ENCODE measurements around the gene NUDT21.

- TF ChIP-seq CTCF (IDR thresholded peaks at IDR 0.05), result no peak
- TF ChIP-seq POLR2AphosphoS5 (IDR thresholded peaks at IDR 0.05), result no peak
Measured at GRCh38 chr16:56399486-56399885, 51.6 kb downstream of the NUDT21 start.

All from stomach (tissue), 4 donors.